ENCODE data around the gene CLIC6.

The CLIC6 gene

DNA sequence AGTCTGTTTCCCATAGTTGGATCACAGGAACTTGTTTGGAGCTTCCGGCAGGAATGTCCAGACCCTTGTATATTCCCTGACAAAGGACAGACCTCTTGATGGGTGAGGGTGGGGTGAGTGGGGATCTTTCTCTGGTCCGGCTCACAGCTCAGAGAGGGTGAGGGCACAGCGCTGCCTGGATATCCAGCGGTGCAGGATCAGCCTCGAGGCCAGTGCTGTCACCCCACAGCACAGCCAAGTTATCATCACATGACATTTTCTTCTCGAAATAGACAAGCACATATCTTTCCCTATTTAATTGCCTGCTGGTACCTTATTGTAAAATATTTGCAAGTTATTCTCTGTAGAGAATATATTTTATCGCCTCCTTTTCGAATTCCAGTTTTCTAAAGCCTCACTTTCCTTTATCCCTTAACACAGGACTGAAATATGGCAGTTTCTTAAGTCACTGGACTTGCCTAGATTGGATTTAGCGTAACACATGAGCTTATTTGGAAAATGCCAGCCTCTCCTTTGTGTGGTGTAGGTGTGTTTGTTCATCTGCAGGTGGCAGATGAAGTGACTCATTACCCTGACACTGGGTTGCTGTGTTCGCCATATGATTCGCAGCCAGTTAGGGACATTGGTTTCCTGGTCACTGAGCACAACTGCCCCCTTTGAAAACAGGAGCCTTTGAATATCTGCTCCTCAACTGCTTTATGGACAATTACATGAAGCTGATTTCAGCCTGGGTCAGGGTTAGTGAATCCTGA, 21.4 kb downstream of the CLIC6 start (continued):
- TF ChIP-seq, protein P1, sequence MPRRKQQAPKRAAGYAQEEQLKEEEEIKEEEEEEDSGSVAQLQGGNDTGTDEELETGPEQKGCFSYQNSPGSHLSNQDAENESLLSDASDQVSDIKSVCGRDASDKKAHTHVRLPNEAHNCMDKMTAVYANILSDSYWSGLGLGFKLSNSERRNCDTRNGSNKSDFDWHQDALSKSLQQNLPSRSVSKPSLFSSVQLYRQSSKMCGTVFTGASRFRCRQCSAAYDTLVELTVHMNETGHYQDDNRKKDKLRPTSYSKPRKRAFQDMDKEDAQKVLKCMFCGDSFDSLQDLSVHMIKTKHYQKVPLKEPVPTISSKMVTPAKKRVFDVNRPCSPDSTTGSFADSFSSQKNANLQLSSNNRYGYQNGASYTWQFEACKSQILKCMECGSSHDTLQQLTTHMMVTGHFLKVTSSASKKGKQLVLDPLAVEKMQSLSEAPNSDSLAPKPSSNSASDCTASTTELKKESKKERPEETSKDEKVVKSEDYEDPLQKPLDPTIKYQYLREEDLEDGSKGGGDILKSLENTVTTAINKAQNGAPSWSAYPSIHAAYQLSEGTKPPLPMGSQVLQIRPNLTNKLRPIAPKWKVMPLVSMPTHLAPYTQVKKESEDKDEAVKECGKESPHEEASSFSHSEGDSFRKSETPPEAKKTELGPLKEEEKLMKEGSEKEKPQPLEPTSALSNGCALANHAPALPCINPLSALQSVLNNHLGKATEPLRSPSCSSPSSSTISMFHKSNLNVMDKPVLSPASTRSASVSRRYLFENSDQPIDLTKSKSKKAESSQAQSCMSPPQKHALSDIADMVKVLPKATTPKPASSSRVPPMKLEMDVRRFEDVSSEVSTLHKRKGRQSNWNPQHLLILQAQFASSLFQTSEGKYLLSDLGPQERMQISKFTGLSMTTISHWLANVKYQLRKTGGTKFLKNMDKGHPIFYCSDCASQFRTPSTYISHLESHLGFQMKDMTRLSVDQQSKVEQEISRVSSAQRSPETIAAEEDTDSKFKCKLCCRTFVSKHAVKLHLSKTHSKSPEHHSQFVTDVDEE (CRISPR knock-in tag; IDR thresholded peaks at IDR 0.05), result no peak

DNA sequence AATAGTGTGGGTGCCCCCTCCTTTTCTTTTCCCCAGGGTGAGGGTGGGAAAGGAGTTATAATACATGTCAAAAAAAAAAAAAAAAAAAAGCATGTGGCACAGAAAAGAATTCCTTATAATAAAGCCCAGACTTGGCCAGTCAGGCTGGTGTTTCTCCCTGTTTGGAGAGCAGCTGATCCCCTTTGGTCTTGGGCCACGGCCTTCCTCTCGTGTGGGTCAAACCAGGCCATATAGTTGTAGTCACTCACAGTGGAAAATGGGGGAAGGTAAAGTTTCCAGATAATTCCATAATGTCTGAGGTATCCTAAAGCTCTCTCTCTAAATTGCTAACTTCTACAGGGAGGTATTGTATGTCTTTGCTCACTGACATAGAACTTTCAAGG, 22.0 kb downstream of the CLIC6 start:
- no peak for ATAC-seq
- TF ChIP-seq BACH2 (CRISPR knock-in tag; IDR thresholded peaks at IDR 0.05; ENCODE audit: borderline replicate concordance) (no peak), ZNF70 (CRISPR knock-in tag; IDR thresholded peaks at IDR 0.05) (no peak), CSDC2 (CRISPR knock-in tag; IDR thresholded peaks at IDR 0.05) (no peak), ZC3H10 (CRISPR knock-in tag; IDR thresholded peaks at IDR 0.05) (no peak), ZNF565 (CRISPR knock-in tag; conservative IDR thresholded peaks at IDR 0.05; ENCODE audit: low read depth) (no peak), ZNF8 (CRISPR knock-in tag; IDR thresholded peaks at IDR 0.05) (no peak)
- TF ChIP-seq, protein P2, sequence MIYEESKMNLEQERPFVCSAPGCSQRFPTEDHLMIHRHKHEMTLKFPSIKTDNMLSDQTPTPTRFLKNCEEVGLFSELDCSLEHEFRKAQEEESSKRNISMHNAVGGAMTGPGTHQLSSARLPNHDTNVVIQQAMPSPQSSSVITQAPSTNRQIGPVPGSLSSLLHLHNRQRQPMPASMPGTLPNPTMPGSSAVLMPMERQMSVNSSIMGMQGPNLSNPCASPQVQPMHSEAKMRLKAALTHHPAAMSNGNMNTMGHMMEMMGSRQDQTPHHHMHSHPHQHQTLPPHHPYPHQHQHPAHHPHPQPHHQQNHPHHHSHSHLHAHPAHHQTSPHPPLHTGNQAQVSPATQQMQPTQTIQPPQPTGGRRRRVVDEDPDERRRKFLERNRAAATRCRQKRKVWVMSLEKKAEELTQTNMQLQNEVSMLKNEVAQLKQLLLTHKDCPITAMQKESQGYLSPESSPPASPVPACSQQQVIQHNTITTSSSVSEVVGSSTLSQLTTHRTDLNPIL (CRISPR knock-in tag; IDR thresholded peaks at IDR 0.05; ENCODE audit: low read depth), result no peak

DNA sequence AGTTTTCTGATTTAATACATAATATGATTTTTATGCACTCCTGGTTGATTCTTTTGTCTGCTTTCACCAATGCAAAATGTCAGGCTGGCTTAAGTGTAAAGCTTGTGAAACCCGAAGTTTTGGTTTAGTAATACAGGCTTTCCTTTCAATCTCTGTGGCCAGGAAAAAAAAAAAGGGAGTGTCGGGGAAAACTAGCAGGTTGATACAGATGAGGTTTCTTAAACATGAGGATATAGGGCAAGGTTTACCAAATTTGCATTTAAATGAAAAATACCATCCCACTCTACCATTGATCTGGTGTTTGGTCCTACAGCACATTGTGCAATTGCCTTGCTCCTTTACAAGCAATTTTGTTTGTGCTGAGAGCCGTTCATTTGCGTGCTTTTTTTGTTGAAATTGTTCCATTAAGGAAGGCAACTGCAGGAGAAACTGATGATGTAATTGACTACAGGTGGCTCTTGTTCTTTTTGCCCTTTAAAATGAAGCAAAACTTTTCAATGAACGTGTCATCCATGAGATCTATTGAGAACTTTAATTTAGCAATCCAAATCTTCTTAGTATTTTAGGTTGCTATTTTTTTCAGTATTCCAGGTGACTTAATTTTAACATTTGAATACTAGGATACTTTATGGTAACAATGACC, 22.7 kb downstream of the CLIC6 start:
- no peak for ATAC-seq
- TF ChIP-seq ISL1 (CRISPR knock-in tag; IDR thresholded peaks at IDR 0.05) (no peak), BACH2 (CRISPR knock-in tag; IDR thresholded peaks at IDR 0.05; ENCODE audit: borderline replicate concordance) (no peak), CSDC2 (CRISPR knock-in tag; IDR thresholded peaks at IDR 0.05) (no peak), TCF4 (CRISPR knock-in tag; IDR thresholded peaks at IDR 0.05; ENCODE audit: borderline replicate concordance) (no peak), ESRRG (CRISPR knock-in tag; IDR thresholded peaks at IDR 0.05) (no peak), ARNTL (CRISPR knock-in tag; IDR thresholded peaks at IDR 0.05; ENCODE audit: borderline replicate concordance, low read depth) (no peak), ZNF70 (CRISPR knock-in tag; IDR thresholded peaks at IDR 0.05) (no peak), OSR1 (CRISPR knock-in tag; IDR thresholded peaks at IDR 0.05) (no peak), TOX (CRISPR knock-in tag; IDR thresholded peaks at IDR 0.05; ENCODE audit: borderline replicate concordance) (no peak), GLIS3 (CRISPR knock-in tag; IDR thresholded peaks at IDR 0.05) (no peak), ZNF565 (CRISPR knock-in tag; conservative IDR thresholded peaks at IDR 0.05; ENCODE audit: low read depth) (no peak), SNAI2 (CRISPR knock-in tag; IDR thresholded peaks at IDR 0.05) (no peak), ZFP30 (CRISPR knock-in tag; IDR thresholded peaks at IDR 0.05) (no peak), RARB (CRISPR knock-in tag; IDR thresholded peaks at IDR 0.05) (no peak)
- TF ChIP-seq, protein P3, sequence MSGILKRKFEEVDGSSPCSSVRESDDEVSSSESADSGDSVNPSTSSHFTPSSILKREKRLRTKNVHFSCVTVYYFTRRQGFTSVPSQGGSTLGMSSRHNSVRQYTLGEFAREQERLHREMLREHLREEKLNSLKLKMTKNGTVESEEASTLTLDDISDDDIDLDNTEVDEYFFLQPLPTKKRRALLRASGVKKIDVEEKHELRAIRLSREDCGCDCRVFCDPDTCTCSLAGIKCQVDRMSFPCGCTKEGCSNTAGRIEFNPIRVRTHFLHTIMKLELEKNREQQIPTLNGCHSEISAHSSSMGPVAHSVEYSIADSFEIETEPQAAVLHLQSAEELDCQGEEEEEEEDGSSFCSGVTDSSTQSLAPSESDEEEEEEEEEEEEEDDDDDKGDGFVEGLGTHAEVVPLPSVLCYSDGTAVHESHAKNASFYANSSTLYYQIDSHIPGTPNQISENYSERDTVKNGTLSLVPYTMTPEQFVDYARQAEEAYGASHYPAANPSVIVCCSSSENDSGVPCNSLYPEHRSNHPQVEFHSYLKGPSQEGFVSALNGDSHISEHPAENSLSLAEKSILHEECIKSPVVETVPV (CRISPR knock-in tag; IDR thresholded peaks at IDR 0.05), result no peak
- TF ChIP-seq, protein P1 (CRISPR knock-in tag; IDR thresholded peaks at IDR 0.05), result no peak
- TF ChIP-seq, protein P4, sequence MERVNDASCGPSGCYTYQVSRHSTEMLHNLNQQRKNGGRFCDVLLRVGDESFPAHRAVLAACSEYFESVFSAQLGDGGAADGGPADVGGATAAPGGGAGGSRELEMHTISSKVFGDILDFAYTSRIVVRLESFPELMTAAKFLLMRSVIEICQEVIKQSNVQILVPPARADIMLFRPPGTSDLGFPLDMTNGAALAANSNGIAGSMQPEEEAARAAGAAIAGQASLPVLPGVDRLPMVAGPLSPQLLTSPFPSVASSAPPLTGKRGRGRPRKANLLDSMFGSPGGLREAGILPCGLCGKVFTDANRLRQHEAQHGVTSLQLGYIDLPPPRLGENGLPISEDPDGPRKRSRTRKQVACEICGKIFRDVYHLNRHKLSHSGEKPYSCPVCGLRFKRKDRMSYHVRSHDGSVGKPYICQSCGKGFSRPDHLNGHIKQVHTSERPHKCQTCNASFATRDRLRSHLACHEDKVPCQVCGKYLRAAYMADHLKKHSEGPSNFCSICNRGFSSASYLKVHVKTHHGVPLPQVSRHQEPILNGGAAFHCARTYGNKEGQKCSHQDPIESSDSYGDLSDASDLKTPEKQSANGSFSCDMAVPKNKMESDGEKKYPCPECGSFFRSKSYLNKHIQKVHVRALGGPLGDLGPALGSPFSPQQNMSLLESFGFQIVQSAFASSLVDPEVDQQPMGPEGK (CRISPR knock-in tag; IDR thresholded peaks at IDR 0.05; ENCODE audit: borderline replicate concordance), result no peak
- TF ChIP-seq, protein P5, sequence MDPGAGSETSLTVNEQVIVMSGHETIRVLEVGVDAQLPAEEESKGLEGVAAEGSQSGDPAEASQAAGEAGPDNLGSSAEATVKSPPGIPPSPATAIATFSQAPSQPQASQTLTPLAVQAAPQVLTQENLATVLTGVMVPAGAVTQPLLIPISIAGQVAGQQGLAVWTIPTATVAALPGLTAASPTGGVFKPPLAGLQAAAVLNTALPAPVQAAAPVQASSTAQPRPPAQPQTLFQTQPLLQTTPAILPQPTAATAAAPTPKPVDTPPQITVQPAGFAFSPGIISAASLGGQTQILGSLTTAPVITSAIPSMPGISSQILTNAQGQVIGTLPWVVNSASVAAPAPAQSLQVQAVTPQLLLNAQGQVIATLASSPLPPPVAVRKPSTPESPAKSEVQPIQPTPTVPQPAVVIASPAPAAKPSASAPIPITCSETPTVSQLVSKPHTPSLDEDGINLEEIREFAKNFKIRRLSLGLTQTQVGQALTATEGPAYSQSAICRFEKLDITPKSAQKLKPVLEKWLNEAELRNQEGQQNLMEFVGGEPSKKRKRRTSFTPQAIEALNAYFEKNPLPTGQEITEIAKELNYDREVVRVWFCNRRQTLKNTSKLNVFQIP (CRISPR knock-in tag; IDR thresholded peaks at IDR 0.05; ENCODE audit: borderline replicate concordance, low read depth), result no peak
